ENCODE measurements around the gene INSR. TPM values are rescaled to one million over a fixed set of nuclear protein-coding genes. Genes with fewer than 3 reads are reported as not detected.
"Not testable (repeated sequence)": the region's sequence is repeated elsewhere in the genome, so short reads cannot be mapped to it uniquely, and the experiment has no call there.

The INSR gene
- total RNA-seq, 1 experiment from 2014 or later = 7.4 TPM

- no peak for DNase-seq (ENCODE audit: low read depth)
These were observed 70.0 kb downstream of the INSR start for GRCh38 chr19:7224209-7224686.

DNA sequence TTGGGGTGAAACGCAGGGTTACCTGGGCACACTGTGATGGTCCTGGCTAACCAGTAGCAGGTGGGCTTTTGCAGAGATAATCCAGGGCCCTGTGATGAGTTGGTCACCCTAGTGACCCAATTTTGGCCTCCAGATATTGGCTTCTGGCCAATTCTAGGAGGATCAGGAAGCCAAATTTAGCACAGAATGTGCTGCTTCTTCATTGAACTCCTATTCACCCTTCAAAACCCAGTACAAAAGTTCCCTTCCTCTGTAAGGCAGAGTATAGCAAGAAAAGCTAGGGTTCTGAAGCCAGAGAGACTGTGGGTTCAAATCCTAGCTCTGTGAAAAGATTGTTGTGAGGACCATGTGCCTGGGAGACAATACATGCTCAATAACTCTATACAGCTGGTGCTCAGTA is 70.8 kb downstream of the INSR start:
- DNase-seq (ENCODE audit: low read depth) = no peak

DNA sequence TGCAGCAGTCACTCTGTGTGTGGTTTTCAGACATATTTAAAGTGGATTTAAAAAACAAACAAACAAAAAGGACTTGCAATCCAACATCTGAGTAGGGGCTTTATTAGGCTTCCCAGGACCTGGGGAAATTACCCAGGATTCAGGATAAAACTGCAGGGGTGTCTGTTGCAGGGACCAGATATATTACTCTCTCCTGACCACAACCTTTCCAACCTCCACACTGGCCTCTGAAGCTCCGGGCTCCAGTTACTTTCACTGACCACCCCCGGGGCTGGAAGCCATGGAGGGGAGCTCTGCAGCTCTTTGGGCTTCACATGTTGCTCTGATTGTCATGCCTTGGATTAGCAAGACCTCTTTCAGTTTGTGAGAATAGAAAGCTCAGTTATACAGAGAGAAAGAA is 75.2 kb downstream of the INSR start:
- no peak for DNase-seq (ENCODE audit: low read depth)

DNA sequence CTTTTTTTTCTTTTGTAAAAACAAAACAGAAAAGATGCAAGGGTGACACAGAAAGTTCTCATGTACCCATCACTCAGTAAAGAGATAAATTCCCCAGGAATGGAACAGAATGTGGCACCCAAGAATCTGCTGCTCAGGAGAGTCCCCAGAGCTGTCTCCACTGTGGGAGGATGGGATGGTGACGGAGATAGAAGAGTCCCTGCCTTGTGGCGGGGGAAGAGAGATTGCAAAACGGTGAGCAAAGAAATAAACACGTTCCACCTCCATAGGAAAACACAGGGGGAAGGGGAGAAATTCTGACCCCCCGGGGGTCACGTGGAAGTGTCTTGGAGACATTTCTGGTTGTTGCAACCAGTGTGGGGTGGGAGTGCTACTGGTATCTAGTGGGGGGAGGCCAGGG is 76.4 kb downstream of the INSR start:
- DNase-seq (ENCODE audit: low read depth) = no peak

GRCh38 chr19:7216373-7216902 is 77.8 kb downstream of the INSR start:
- no peak for DNase-seq (ENCODE audit: low read depth)

DNA sequence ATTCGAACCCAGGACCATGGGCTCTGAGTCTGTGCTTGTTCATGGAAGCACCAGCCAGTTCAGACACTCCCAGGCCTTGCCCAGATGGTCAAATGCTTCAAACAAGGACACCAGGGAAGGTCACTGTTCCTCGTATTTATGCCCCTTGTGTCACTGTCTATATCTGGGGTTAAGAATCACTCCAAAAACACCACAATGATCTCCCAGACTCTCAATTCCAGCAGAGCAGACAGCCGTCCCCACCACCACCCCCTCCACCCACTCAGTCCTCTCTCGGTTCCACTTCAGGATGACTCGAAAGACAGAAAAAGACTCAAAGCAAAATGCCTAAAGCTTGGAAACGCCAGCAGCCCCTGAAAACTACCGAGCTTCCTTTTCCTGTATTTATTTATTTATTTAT is 79.0 kb downstream of the INSR start:
- DNase-seq (ENCODE audit: low read depth) = no peak

- no peak for DNase-seq (ENCODE audit: low read depth)
These were observed 79.7 kb downstream of the INSR start for GRCh38 chr19:7214324-7215089.

GRCh38 chr19:7213628-7214323 is 80.4 kb downstream of the INSR start:
- DNase-seq (ENCODE audit: low read depth) = no peak

DNA sequence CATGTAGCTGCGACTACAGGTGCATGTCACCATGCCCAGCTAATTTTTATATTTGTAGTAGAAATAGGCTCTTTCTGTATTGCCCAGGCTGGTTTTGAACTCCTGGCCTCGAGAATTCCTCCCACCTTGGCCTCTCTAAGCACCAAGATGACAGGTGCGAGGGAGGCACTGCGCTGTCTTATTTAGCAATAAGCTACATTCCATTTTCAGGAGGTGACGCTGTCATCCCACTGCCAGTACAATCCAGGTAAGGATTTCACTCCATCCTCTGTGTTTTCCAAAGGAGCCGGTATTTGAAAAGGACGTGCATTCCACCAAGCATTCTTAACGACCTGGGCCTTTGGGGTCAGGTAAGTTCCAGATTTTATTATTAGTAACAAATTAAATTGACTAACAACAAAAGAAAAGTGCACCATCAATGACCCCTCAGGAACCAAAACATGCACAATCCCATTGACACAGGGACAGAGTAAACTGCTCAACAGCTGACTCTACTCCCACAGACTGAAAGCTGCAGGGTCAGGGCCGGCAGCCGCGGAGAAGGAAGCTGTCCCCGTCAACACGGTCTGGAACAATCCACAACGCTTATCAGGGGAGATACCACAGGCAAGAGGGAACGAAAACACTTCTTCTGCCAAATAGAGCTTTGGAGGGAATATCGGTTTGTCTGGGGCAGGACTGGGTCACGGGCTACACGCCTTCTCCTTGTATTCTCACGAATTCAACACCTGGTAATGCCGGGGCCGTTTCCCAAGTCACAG is 82.8 kb downstream of the INSR start:
- no peak for DNase-seq (ENCODE audit: low read depth)

GRCh38 chr19:7210359-7210758 is 83.9 kb downstream of the INSR start:
- no peak for DNase-seq (ENCODE audit: low read depth)

DNA sequence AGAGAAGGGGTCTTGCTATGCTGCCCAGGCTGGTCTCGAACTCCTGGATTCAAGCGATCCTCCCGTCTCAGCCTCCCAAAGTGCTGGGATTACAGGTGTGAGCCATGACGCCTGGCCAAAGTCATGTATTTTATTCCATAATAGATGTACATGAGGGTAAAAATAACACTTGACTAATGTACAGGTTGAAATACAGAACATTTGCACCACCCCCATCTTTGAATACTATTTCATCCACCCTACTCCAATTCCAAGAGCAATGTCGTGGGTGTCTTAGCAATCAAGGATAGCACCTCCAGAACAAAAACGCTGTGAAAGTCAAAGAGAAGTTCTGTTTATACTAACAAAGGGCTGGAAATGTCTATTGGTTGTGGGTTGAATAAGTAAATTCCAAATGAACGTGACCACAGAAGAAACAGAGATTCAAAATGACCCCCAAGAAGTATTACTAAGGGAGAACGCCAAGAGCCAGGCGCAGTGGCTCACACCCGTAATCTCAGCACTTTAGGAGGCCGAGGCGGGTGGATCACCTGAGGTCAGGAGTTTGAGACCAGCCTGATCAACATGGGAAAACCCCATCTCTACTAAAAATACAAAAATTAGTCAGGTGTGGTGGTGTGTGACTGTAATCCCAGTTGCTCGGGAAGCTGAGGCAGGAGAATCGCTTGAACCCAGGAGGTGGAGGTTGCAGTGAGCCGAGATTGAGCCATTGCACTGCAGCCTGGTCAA is 84.5 kb downstream of the INSR start:
- not testable (repeated sequence) for DNase-seq (ENCODE audit: low read depth)

- not testable (repeated sequence) for DNase-seq (ENCODE audit: low read depth)
These were observed 85.2 kb downstream of the INSR start for GRCh38 chr19:7209036-7209435.

DNA sequence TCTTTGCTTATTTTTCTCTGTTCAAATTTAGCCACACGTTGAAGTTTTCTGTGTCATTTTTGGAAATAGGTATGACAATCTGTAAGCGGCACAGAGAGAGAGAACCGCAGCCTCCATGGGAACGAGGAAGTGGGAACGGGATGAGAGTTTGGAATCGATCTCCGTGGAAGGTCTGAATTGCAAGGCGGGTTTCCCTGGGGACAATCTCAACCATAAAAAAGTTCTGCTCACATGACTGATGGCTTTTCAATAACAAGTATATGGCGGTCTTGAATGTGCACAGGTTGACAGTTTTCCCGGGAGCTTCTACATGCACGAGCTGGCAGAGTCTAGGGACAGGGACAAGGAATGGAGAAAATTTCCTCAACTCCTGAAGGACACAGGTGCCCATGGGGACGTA is 90.9 kb downstream of the INSR start:
- DNase-seq (ENCODE audit: low read depth) = no peak

DNA sequence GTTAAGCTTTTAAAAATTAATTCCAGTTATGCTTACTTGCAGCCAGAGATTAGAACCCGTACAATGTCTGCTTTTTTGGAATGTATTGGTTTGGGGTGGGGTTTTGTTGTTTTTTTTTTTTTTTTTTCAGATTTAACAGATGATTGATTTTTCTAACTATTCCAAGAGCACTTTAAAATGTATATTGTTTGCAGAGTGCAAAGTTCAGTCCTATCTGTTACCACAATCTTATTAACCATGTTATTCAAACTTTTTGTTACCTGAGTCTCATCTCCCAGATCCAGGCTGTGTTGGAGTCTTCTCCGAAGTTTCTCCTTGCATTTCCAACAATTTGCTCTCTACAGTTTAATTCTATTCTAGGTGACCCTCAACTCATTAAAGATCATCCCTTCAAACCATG is 91.3 kb downstream of the INSR start:
- no peak for DNase-seq (ENCODE audit: low read depth)

GRCh38 chr19:7200736-7201135 is 93.5 kb downstream of the INSR start:
- no peak for DNase-seq (ENCODE audit: low read depth)

DNA sequence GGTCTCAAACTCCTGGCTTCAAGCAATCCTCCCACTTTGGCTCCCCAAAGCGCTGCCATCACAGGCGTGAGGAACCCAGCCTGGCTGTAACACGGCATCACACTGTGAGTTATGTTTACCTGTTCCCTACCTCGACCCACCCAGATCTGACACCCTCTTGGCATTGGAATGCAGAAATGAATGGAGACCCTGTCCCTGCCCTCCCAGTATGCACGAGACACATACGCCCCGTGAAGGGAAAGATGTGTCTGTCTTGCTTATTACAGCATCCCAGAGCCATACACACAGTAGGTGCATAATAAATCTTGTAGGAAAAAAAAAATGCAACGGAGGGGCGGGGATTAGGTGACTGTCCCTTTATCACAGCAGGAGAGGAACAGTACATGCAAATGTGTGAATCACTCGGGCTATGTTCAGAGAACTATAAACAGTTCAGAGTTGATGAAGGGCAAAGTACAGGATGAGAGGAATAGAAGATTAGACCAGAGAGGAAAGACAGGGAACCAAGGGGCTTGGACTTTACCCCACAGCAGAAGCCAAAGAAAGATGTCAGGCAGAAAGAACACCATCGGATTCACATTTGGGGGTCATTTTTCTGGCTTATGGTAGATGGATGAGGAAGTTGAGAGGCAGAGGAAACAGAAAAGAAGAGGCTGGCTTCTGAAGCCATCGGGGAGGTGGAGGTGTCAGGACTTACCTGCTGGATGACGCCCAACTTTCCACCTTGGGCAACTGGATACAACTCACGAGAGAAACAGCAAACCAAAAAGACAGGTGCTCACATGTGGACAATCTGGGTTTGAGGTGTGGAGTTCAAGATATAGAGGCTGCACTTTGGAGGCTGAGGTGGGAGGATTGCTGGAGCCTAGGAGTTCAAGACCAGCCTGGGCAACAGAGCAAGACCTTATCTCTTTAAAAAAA is 94.3 kb downstream of the INSR start:
- DNase-seq (ENCODE audit: low read depth) = no peak

GRCh38 chr19:7197760-7198696 is 96.2 kb downstream of the INSR start:
- DNase-seq (ENCODE audit: low read depth) = peak; percentile 91

DNA sequence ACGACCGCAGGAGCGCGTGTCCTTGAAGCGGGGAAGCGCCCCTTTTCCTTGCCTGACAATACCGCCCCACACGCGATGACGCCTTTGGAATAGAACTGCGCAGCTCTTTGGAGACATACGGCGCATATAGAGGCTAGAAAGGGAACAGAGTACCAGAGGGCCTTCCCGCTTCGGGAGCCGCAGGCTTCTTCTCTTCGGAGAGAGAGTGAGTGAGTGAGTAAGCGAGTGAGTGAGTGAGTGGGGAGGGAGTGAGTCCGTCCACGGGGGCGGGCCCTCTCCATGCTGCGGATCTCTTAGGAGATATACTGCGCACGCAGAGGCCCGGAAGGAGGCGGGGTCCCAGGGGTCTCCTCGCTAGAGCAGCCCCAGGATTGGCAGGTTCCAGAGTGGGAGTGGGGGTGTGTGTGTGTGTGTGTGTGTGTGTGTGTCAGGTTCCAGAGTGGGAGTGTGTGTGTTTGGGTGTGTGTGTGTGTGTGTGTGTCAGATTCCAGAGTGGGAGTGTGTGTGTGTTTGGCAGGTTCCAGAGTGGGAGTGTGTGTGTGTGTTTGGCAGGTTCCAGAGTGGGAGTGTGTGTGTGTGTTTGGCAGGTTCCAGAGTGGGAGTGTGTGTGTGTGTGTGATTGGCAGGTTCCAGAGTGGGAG is 97.0 kb downstream of the INSR start:
- peak; percentile 95 for DNase-seq (ENCODE audit: low read depth)

- no peak for DNase-seq (ENCODE audit: low read depth)
These were observed 97.5 kb downstream of the INSR start for GRCh38 chr19:7196763-7197118.

All from LHCN-M2 (cell line).